ENCODE measurements around the gene PLCB4.

- TF ChIP-seq CTCF (IDR thresholded peaks at IDR 0.05 in 4 of 5, conservative IDR thresholded peaks at IDR 0.05 in 1 of 5) (no peak), POLR2A (IDR thresholded peaks at IDR 0.05) (no peak)
Observed at GRCh38 chr20:9179193-9179802, 110.4 kb downstream of the PLCB4 start.

Data from gastrocnemius medialis (tissue), 4 donors.